ENCODE measurements around the gene ABCD4.

ABCD4 gene

GRCh38 chr14:74312161-74312560 is 9.4 kb upstream of the ABCD4 start:
- Histone ChIP-seq H3K4me1 (no peaks in the 10 kb centered on the region), H3K9me3 (no peaks in the 10 kb centered on the region), H3K4me3 (no peak overlapping the region), H3K36me3 (no peaks in the 10 kb centered on the region), H3K27ac (no peak overlapping the region), H3K27me3 (peaks cover 0 to 2% of the 10 kb centered on the region in 2 donors)
- intact Hi-C loops (cut with DNase I; ENCODE audit: low total_unique reads), result no loop called here
- DNase-seq, result no peak
- TF ChIP-seq CTCF (IDR thresholded peaks at IDR 0.05), result no peak

DNA sequence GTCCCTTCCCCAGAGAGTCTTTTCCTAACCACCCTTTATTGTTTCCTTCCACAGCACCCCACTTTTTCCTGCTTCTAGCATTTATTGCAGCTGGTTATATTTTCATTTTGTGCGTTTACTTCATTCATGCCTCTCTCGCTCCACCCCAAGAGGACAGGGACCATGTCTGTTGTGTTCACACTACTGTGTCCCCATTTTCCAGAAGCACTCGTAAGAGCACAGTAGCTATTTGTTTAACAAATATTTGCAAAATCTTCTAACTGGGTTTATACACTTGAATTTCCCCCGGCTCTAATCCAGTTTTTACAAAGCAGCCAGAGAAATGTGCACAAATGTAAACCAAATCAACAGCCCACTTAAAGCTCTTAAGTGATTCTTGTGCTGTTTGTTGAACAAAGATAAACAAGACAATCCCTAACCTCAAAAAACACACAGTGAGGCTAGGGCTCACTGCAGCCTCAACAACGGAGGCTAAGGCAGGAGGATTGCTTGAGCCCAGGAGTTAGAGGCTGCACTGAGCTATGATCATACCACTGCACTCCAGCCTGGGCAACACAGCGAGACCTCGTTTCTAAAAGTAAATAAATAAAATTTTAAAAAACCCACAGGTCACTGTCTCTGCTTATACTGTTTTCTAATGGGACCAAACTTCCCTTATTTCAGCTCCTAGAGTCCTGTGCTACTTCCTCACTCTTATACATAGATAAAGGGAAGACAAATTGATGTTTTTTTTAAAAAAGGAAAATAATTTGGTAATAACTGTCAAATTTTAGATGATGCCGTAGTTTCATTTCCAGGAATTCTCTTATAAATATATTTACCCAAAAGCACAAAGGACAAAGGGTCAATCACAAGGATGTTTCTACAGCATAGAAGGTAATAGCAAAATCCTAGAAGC is 6.6 kb upstream of the ABCD4 start:
- no peak overlapping the region for H3K4me3 ChIP-seq
- no peak overlapping the region for H3K27ac ChIP-seq
- TF ChIP-seq CTCF (IDR thresholded peaks at IDR 0.05), result no peak
- DNase-seq, result no peak
- H3K9me3 ChIP-seq, result no peaks in the 10 kb centered on the region
- no peaks in the 10 kb centered on the region for H3K36me3 ChIP-seq
- intact Hi-C loops (cut with DNase I; ENCODE audit: low total_unique reads), result no loop called here
- H3K4me1 ChIP-seq, result no peaks in the 10 kb centered on the region
- H3K27me3 ChIP-seq, result no peaks in the 10 kb centered on the region

- Histone ChIP-seq H3K36me3 (no peaks in the 10 kb centered on the region), H3K9me3 (no peaks in the 10 kb centered on the region)
- intact Hi-C loops (cut with DNase I; ENCODE audit: low total_unique reads), result no loop called here
These were observed 6.0 kb upstream of the ABCD4 start for GRCh38 chr14:74308695-74309094.

GRCh38 chr14:74302152-74302628 is 544 bp downstream of the ABCD4 start:
- intact Hi-C loops (cut with DNase I; ENCODE audit: low total_unique reads), result no loop called here
- Histone ChIP-seq H3K4me1 (peaks cover 0 to 19% (median 8%) of the 10 kb centered on the region in 4 donors), H3K27ac (peak overlapping the region; percentile 84 to 88), H3K36me3 (peaks cover 14 to 26% (median 19%) of the 10 kb centered on the region in 3 donors), H3K4me3 (peak overlapping the region; percentile 73 to 79), H3K27me3 (no peaks in the 10 kb centered on the region), H3K9me3 (no peaks in the 10 kb centered on the region)
- DNase-seq, result no peak
- TF ChIP-seq CTCF (IDR thresholded peaks at IDR 0.05), result peak in 1 of 2 experiments; percentile 50

More at GRCh38 chr14:74308695-74309094, 6.0 kb upstream of the ABCD4 start:
- H3K4me1 ChIP-seq, result peaks cover 0 to 3% (median 0%) of the 10 kb centered on the region in 4 donors
- TF ChIP-seq CTCF (IDR thresholded peaks at IDR 0.05), result no peak
- no peak for DNase-seq
- no peak overlapping the region for H3K27ac ChIP-seq
- no peaks in the 10 kb centered on the region for H3K27me3 ChIP-seq
- H3K4me3 ChIP-seq, result no peak overlapping the region

DNA sequence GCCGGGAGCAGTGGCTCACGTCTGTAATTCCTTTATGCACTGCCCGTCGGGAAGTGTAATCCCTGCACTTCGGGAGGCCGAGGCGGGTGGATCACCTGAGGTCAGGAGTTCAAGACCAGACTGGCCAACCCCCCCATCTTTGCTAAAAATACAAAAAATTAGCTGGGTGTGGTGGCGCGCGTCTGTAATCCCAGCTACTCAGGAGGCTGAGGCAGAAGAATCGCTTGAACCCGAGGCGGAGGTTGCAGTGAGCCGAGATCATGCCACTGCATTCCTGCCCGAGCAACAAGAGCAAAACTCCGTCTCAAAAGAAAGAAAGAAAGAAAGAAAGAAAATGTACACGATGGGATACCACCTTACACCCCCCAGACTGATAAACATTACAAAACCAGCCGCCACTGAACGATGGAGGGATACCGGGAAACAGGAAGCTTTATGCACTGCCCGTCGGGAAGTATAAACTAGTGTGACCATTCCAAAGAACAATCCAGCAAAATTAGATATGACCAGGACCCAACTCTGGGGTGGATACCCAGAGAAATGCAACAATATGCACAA is 1.1 kb downstream of the ABCD4 start:
- peak overlapping the region in 1 of 2 donors; percentile 88 for H3K27ac ChIP-seq
- intact Hi-C loops (cut with DNase I; ENCODE audit: low total_unique reads), result no loop called here
- no peaks in the 10 kb centered on the region for H3K9me3 ChIP-seq
- H3K4me1 ChIP-seq, result peaks cover 0 to 19% (median 8%) of the 10 kb centered on the region in 4 donors
- TF ChIP-seq CTCF (IDR thresholded peaks at IDR 0.05), result no peak
- H3K4me3 ChIP-seq, result peak overlapping the region; percentile 73 to 79
- H3K36me3 ChIP-seq, result peaks cover 18 to 32% (median 24%) of the 10 kb centered on the region in 3 donors
- H3K27me3 ChIP-seq, result no peaks in the 10 kb centered on the region
- DNase-seq, result no peak

Data from tibial artery (tissue), 4 donors.